Measurements from ENCODE around the gene NPAS4.

DNA sequence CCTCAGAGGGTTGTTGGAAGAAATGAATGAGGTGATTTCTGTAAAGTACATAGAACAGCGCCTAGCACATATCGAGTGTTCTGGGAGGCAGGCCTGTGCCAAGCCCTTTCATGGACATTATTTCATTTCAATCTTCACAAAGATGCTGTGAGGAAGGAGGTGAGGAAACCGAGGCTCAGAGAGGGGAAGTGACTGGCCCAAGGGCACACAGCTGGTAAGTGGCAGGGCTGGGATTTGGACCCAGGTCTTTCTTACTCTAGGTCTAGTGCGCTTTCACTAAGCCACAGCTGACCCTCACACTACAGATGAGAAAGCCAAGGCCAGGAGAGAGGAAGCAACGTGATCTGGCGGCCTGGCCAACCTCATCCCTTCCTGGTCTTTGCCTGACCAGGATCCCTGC, 47.9 kb downstream of the NPAS4 start:
- no peak for TF ChIP-seq GATA2 (IDR thresholded peaks at IDR 0.05; ENCODE audit: low read depth, low read length)
- TF ChIP-seq GATA3 (IDR thresholded peaks at IDR 0.05; ENCODE audit: low read depth, low read length) = no peak
